Stimulated activated CD4-positive, alpha-beta T cell treated with anti-CD3 and anti-CD28 coated beads, Interleukin-4, amount 100 ng/mL, for 24 hours (primary cell): ENCODE results near the gene AKAP11.
"Not testable (repeated sequence)": the region's sequence is repeated elsewhere in the genome, so short reads cannot be mapped to it uniquely, and the experiment has no call there.

Experiments used
- DNase-seq: peaks from one replicate; pipeline ENCODE4 v3.0.0-alpha.2; 2020

The AKAP11 gene

GRCh38 chr13:42272115-42272803, at the start of gene AKAP11:
AKAP11 (plus strand) TSS chr13:42272152; CDS start chr13:42286349, 14,197 bp downstream.
- peak; percentile 55 for DNase-seq

- DNase-seq, result no peak
Measured at GRCh38 chr13:42223681-42224080, 48.3 kb upstream of the AKAP11 start.

- DNase-seq, result no peak
Measured at GRCh38 chr13:42225051-42225450, 46.9 kb upstream of the AKAP11 start.

GRCh38 chr13:42226759-42227158, 45.2 kb upstream of the AKAP11 start:
- DNase-seq, result not testable (repeated sequence)

- no peak for DNase-seq
Measured at GRCh38 chr13:42228527-42228926, 43.4 kb upstream of the AKAP11 start.

GRCh38 chr13:42229287-42229686, 42.7 kb upstream of the AKAP11 start:
- DNase-seq, result no peak

- DNase-seq, result no peak
Measured at GRCh38 chr13:42232671-42233070, 39.3 kb upstream of the AKAP11 start.

GRCh38 chr13:42233726-42234125, 38.2 kb upstream of the AKAP11 start:
- DNase-seq, result no peak

- DNase-seq, result no peak
Measured at GRCh38 chr13:42239161-42239560, 32.8 kb upstream of the AKAP11 start.

GRCh38 chr13:42239644-42240043, 32.3 kb upstream of the AKAP11 start:
- DNase-seq, result no peak

GRCh38 chr13:42246541-42246940, 25.4 kb upstream of the AKAP11 start:
- no peak for DNase-seq

GRCh38 chr13:42247883-42248282, 24.1 kb upstream of the AKAP11 start:
- no peak for DNase-seq

- DNase-seq, result no peak
Measured at GRCh38 chr13:42255886-42256285, 16.1 kb upstream of the AKAP11 start.

GRCh38 chr13:42258747-42259146, 13.2 kb upstream of the AKAP11 start:
- no peak for DNase-seq

GRCh38 chr13:42259515-42259914, 12.4 kb upstream of the AKAP11 start:
- no peak for DNase-seq

GRCh38 chr13:42260903-42261654, 10.9 kb upstream of the AKAP11 start:
- DNase-seq, result no peak

- no peak for DNase-seq
Measured at GRCh38 chr13:42266473-42266872, 5.5 kb upstream of the AKAP11 start.

- DNase-seq, result no peak
Measured at GRCh38 chr13:42270160-42270856, 1.6 kb upstream of the AKAP11 start.

GRCh38 chr13:42270857-42271215, 1.1 kb upstream of the AKAP11 start:
- DNase-seq, result no peak

- peak; percentile 93 for DNase-seq
Measured at GRCh38 chr13:42271337-42272114, 426 bp upstream of the AKAP11 start.

GRCh38 chr13:42272804-42273175, 838 bp downstream of the AKAP11 start:
- no peak for DNase-seq

- no peak for DNase-seq
Measured at GRCh38 chr13:42274386-42275097, 2.6 kb downstream of the AKAP11 start.

GRCh38 chr13:42275098-42275471, 3.1 kb downstream of the AKAP11 start:
- no peak for DNase-seq
